NOMO-1 (cell line): ENCODE measurements around the gene IL1RAP.

ENCODE experiments used
- DNase-seq, 2 experiments: peaks; one replicate each; lab custom pipeline; 2025; ENCODE audit not compliant: unreplicated experiment in 2 of 2; lab: John Stamatoyannopoulos, UW

The IL1RAP gene

DNA sequence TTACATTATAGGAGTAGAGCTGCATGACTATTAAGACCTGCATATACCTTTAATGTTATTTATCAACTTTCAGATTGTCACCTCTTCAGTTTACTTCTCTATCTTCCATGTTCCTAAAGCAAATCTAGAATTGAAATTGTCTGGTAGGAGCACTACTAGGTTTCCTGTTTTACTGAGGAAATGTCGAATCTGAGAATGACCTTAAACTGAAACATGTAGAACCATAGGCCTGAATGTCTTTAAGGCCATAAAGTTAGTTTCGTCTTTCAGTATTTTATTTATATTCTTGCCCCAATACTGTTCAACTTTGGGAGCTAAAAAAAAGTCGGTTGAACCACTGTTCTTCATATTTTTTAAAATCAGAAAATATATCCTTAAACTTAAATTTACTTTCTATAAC is 92.7 kb downstream of the IL1RAP start:
- no peak for DNase-seq

DNA sequence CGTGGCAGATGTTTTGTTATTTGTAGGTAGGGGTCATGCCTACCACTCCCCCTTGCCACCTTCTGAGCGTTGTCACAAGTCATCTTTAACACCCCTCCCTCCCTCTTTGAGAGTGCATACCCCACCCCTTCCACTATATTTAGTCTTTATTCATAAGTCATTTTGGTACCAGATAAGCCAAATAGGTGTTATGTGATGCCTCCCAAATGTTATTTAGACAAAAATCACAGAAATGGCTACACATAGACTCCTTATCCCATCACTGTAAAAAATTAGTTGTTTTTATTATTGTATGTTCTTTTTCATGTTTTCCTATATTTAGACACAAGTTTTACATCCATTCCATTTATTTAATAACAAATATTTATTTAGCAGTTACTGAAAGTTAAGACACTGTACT is 93.1 kb downstream of the IL1RAP start:
- no peak for DNase-seq

DNA sequence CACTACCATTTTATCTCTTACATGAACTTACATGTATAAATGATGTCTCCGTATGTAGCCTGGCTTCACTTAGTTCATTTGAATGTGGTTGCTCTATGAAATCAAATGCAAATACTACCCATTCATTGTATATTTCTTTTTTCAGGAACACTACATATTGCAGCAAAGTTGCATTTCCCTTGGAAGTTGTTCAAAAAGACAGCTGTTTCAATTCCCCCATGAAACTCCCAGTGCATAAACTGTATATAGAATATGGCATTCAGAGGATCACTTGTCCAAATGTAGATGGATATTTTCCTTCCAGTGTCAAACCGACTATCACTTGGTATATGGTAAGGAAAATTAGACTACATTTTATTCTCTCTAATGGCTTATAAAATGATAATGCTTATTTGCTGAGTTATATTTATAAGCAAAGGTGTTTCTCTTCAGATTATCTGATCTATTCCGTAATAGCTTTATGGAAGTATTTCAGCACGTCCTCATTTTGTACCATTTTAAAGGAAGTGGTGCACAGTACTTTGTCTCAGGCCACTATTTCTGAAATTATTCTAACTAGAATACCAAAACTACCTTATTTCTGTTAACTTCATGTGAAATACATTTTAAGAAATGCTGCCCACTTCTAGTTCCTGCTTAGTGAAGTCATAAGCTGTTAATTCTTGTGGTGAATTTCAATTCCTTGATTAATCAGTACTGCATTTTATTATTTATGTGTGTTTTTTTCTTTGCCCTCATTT is 95.1 kb downstream of the IL1RAP start:
- DNase-seq, result no peak

DNA sequence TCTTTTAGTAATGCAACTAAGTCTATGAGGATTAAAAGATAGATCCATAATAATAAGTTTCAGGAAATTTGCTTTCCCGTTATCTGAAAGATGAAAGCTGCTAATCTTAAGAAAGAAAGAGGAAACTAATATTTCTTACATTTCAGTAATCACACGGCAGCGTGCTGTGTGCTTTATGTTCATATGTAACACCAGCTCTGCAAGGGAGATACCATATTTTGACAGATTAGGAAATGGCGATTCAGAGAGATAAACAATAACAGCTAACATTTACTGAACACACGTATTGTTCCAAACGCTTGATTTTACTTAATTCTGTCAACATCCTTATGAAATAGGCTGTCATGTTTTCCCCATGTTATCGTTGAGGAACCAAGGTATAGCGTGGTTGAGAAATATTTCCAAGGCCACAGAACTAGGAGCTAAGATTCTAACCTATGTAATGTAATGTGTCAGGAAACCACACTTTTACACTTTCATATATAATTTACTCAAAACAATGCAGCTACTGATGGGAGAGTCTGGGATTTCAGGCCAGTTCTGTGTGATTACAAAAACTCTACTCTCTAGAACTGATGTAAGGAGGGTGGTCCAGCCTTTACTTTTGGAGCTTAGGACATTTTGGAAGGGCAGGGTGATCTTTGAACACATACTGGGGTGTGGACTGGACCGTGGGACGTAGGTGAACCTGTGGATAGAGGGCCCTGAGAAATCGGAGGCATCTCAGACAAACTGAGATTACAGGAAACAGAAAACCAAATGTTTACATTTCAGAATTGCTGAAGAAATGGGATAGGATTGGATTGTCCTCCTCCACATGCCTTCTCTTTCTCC is 100.6 kb downstream of the IL1RAP start:
- peak in 1 of 2 experiments; percentile 66 for DNase-seq

DNA sequence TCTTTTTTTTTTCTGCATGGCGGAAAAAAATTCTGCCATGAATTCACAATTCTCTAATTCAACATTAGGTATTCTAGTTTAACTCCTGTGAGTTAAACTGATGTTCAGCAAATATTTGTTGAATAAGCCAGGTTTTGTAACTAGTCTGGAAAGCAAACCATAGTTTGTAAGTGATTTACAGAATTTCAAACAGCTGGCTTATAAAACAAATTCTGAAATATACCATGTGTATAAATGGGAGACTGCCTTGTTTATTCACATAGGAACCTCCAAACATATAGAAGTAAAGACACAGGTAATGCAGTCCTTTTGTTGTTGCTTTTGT is 101.1 kb downstream of the IL1RAP start:
- no peak for DNase-seq

DNA sequence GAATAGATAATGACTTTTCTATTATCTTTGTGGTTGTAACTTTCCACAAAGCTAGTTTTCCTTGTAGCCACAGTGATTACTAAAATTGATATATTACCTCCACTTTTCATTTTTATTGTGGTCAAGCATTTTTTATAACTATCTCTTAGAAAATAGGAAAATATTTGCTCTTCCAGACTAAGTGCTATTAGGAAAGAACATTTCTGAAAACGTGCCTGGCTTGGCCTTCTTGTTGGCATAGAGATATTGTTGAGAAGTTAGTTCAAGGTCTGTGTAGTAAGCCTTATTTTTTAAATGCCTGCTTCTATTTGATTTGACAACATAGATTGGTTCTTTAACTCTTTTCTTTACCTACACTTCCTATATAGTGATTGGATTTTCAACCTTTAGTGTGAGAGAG is 101.7 kb downstream of the IL1RAP start:
- DNase-seq, result no peak

DNA sequence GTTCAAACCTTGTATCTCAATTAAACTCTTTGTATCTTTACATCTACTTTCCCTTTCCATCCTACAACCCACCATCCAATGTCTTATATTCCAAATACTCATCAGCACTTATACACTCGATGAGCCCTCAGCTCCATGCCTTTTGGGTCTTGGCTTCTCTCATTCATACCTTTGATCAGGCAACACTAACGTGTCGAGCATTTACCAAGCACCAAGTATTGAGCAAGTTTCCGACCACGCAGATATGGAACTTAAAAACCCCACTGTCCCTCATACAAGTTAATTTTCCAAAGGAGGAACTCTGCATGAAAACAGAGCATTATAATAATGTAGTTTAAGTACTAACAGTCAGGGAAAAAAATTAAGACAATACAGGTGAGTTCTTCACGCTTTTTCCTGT is 102.8 kb downstream of the IL1RAP start:
- DNase-seq, result peak; percentile 51 to 84

DNA sequence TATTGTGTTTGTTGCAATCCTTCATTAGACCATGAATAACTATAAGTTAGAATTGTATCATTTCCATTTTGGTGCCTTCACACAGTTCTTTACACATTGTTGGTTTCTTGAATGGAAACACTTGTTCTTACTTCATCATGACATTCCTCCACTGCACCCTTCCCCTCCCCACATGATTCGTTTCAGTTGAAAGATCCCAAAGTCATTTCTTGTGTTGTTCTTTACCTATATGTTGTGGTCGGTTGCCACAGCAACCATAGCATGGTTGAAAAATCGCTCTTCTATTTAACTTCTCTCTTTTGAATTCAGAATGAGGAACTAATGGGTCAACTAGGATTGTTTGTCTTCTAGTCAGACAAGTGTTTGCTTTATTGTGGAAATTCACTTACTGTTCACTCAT is 103.3 kb downstream of the IL1RAP start:
- peak; percentile 95 to 100 for DNase-seq

DNA sequence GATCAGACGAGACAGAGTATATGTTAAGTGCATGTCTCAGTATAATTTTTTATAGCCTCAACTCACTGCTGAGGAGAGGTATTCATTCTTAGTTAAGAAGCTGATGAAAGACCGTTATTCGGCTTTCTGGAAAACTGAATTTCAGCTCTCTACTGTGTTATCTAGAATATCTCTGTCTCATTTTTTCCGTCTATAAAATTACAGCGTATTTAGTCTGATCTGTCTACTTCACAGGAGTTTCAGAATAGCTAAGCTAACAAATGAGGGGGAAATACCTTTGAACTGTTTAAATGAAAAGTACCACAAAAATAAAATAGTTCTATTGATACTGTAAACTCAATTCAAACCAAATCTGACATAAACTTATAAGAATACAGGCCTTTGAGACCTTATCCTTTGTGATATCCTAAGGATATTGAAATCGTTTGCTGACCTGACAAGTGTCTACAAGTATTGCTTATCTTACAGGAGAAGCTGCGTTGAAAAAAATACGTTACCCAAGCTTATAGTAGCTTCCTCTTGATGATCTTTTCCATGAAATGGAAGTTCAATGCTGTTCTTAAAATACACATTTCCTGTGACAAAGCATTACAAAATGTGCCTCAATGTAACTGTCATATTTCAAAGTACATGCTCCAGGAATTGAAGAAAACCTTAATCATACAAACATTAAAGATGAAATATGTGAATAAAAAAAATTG is 104.6 kb downstream of the IL1RAP start:
- DNase-seq, result peak in 1 of 2 experiments; percentile 87

DNA sequence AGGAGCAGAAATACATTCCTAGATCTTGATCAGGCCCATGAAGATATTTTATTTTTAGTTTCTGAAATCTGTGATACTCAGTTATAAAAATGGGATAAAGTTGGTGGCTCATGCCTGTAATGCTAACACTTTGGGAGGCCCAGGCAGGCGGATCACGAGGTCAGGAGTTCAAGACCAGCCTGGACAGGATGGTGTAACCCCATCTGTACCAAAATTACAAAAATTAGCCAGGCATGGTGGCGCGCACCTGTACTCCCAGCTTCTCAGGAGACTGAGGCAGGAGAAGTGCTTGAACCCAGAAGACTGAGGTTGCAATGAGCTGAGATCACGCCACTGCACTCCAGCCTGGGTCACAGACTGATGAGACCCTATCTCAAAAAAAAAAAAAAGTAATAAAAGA is 105.5 kb downstream of the IL1RAP start:
- no peak for DNase-seq

DNA sequence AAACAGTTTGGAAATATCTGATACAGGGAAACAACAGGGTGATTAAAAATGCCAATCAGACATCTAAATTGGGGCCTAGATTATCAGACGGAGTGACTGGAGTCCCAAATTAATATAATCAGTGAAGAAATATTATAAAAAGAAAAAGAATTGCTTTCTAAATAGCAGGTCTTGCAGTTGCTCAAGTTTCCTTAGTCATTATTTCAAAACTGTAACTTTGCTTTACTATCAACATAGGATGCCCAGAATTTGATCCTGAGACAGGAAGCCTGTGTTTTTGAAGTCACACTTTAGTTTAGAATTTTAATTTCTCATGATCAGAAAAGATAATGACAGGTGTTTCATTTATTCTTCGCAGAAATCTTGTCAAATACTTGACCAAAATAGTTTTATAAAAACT is 105.9 kb downstream of the IL1RAP start:
- DNase-seq, result peak; percentile 16 to 66

DNA sequence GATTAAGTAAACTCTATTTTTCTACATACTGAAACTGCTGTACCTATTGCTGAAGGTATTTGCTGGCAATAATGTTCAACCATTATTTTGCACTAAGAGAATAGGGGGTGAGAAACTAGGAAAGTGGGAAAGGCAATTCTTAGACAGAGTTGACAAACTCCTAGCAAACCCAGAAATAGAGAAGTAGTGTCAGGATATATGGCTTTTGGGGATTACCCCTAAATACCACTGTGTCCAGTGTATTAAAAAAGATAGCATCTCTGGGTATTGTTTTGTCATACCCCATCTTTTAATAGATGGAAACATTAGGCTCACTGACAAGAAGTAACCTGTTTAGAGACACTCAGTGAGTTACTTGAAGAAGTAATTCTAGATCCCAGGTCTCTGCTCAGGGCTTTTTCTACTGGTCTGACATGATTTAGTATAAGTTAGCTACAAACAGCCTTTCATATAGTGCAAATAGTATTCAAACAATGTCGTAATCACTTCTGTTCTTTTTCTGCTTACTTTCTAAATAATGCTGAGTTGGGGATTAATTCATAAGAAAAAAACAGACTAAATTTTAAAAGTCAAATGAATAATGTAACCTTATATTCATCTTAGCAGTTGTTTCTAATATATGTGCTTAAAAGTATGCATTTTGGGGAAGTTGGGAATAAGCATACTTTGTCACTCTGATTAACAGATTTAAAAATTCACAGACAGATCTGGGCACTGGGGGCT is 107.2 kb downstream of the IL1RAP start:
- DNase-seq, result peak; percentile 9 to 29

DNA sequence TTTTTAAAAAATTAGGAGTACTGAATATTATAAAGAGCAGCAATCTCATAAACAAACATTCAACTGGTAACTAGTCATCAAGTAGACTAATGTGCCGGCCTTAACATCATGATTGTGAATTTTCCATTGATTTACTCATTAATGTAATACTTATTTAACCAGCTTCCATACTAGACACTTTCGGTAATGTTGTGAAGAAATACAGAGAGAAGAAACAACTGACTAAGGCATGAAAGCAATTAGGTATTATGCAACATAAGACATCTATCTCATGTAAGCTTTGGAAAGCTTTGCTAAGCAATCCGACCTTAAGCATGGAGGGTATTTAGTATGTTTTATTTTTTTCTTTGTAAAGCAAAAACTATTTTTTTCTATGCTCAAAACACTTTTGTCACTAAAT is 108.0 kb downstream of the IL1RAP start:
- peak; percentile 60 to 97 for DNase-seq

DNA sequence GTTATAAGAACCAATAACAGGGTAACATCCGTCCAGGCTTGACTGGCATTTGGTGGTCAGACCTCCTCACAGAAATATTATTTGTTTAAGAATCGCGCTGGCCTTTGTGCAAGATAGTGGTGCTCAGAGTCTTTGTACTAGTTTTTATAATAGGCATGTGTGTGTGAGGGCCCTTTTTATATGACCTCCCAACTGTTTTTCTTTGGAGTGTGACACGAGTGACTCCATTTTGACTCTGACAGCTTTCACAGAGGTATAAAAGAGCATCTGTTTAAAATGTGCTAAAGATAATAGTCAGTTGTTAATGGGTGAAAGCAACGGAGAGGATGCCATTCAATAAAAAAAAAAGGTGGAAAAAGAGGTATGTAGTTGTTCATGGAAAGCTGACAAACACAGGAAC is 110.4 kb downstream of the IL1RAP start:
- no peak for DNase-seq

DNA sequence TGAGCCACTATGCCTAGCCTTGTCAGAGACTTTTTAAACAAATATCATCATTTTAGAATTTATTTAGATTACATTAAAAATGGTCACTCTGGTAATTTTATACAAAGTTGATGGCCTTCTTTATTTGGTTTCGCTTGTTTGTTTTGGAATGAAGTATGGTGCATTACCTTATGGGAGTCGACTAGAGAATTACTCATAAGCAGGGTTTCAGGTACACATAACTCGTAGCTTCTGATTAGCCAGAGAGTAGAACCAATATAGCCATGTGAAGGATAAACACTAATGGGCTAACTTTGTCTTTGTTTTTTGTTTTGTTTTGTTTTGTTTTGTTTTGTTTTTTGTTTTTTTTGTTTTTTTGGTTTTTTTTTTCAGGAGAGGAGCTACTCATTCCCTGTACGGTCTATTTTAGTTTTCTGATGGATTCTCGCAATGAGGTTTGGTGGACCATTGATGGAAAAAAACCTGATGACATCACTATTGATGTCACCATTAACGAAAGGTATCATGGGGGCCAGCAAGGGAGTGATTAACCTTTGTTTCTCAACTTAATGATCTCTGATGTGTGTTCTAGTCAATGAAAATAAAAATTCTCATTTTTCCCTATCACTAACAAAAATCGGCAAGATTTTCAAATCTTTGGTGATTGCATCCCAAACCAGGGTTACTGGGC is 113.2 kb downstream of the IL1RAP start:
- DNase-seq, result no peak

DNA sequence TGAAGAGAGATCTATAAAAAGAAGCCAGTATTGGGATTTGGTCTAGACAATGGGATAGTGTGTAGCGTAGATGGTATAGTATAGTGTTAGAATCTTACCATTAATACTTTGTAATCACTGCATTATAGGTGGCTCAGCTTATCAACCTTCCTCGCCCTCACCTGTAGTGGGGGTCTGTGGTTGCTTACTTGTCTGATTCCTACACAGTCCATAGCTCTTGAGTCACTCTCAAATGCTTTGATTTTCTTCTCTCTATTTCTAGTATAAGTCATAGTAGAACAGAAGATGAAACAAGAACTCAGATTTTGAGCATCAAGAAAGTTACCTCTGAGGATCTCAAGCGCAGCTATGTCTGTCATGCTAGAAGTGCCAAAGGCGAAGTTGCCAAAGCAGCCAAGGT is 115.2 kb downstream of the IL1RAP start:
- no peak for DNase-seq

DNA sequence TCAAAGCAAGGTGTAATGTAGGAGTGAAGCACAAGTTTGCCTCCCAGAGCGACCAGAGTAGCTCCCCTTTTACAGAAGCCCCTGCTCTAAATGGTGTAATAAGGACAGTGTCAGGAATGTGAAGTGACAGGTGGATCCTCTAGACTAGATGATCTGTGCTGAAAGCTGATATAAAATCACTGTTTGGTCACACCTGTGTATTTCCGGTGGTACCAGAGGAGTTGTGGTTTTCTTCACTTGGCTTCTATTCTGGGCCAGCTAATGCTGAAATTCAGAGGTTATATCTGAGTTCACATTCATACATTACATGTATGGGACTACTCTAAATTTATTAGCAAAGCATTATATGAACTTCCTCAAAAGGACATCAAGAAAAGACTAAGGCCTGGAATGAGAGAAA is 117.4 kb downstream of the IL1RAP start:
- DNase-seq, result no peak

DNA sequence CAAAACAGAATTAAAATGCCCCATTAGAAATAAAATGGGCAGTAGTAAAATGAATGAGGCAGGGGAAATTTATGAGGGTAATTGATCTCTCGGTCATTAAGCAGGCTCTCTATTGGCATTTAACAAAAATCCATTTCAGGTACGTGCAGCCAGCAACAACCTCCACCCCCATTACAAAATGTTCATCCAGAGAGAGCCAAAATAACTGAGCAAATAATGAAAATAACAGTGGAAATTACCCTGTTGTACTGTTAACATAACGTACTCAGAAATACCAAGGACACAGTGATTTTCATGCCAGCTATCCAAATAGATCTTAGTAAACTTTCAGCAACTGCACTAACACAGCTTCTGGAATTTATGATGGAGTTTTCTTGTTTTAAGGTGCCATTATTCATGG is 127.7 kb downstream of the IL1RAP start:
- no peak for DNase-seq

DNA sequence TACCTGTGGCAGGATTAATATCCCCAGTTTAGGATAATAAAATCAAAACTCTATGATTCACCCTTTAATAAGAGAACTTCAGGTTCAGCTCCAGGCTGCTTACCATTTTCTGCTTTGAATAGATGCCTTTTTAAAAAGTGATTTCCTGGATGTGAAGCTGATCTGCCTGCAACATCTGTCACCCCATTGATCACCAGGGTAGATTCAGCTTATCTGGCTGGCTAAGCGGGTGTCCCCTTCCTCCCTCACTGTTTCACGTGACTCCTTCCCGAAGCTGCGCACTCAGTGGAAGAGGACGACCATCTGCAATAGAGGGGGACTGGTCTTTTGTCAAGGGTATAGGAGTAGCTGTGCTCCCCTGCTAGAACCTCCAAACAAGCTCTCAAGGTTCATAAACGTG is 128.1 kb downstream of the IL1RAP start:
- DNase-seq, result no peak

DNA sequence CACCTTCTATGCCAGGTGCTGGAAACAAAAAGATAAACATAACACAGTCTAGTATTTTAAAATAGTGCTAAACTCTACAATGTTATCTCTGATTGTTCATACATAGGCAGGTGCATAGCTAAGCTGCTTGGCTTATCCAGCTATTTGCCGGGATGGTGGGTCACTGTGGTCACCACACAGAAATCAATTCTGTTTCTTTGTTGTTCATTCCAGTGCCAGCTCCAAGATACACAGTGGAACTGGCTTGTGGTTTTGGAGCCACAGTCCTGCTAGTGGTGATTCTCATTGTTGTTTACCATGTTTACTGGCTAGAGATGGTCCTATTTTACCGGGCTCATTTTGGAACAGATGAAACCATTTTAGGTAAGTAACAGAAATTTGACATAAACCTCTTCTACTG is 130.2 kb downstream of the IL1RAP start:
- DNase-seq, result no peak

DNA sequence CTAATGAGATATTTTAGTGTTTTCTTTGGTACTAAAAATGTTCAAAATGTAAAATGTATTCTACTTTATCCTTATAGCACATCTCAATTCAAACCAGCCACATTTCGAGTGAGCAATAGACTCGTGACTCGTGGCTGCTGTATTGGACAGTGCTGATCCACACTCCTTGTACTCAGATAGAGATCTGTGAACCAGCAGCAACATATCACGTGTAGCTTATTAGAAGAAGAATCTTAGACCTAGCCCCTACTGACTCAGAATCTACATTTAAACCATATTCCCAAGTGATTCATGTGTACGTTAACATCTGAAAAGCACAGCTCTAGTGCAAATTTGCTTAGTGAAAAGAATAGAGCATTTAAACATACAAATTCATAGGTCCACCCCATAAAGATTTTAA is 130.9 kb downstream of the IL1RAP start:
- DNase-seq, result no peak
